Measurements from ENCODE around the gene PRPF8.
"Not testable (repeated sequence)": the region's sequence is repeated elsewhere in the genome, so short reads cannot be mapped to it uniquely, and the experiment has no call there.

PRPF8 gene

DNA sequence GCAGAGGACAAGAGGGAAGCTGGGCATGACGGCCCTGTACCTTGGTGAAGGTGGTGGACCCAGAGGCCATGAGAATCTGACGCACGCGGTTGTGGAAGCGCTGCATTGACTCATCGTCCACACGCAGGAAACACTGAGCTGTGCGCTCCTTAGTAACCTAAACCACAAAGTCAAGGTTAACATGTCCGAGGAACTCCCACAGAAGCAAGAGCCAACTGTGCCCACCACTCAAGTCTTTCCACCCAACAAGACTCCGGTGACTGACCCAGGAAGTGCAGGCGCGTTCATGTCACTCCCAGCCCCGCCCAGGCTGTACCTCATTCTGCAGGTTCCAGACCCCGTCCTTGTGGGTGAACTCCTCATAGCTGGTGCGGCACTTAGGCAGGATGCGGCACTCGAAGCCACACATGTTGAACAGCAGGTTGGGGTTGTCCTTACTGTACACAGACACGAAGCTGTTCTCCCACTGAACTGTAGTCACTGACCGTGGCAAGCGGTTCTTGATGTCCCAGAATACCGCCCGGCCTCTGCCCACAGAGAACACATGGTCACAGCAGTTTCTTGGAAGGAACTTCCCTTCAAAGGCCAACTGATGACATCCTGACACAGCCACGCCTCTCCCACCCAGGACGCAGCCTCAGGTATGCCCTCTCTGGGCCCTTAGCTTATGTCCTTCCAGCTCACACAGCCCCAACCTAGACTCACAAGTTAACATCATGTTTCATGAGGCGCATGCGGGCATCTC lies 11.5 kb downstream of the PRPF8 start:
- Mint-ChIP-seq H3K27ac (no peak overlapping the region), H3K4me3 (no peak overlapping the region), H3K36me3 (peaks cover 30% of the 10 kb centered on the region), H3K9me3 (no peaks in the 10 kb centered on the region), H3K4me1 (peaks cover 22% of the 10 kb centered on the region), H3K27me3 (no peaks in the 10 kb centered on the region)

DNA sequence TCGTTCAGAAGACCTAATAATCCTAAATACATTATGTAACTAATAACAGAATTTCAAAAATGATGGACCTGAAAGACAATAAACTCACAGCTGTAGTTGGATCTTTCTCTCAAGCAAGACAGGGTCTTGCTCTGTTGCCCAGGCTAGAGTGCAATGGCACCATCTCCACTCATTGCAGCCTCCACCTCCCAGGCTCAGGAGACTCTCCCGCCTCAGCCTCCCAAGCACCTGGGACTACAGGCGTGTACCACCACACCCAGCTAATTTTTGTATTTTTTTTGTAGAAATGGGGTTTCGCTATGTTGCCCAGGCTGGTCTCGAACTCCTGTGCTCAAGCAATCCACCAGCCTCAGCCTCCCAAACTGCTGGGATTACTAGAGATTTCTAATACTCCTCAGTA lies 20.7 kb downstream of the PRPF8 start:
- H3K27ac Mint-ChIP-seq, H3K4me3 Mint-ChIP-seq, H3K9me3 Mint-ChIP-seq, H3K27me3 Mint-ChIP-seq: not testable (repeated sequence)
- Mint-ChIP-seq H3K36me3 (peaks cover 13% of the 10 kb centered on the region), H3K4me1 (peaks cover 11% of the 10 kb centered on the region)

DNA sequence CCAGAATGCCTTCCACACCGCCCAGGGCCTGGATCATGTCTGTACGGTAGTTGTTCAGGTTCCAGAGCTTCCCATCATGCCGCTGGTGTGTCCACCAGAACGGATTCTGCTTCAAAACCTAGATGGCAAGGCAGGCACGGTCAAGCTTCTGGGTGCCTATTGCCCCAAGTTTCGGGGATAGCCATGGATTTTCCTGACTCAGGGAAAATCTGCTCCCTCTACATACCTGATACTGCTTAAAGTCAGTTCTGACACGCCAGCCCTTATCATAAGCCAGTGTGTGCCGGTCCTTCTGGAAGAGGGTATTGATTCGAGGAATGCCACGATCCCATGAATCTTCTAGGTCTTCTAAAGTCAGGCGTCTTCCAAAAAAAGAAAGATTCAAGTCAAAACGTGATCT lies 23.6 kb downstream of the PRPF8 start:
- no peak overlapping the region for H3K27ac Mint-ChIP-seq
- peaks cover 18% of the 10 kb centered on the region for H3K36me3 Mint-ChIP-seq
- peaks cover 3% of the 10 kb centered on the region for H3K4me1 Mint-ChIP-seq
- H3K27me3 Mint-ChIP-seq = no peaks in the 10 kb centered on the region
- no peaks in the 10 kb centered on the region for H3K9me3 Mint-ChIP-seq
- H3K4me3 Mint-ChIP-seq = no peak overlapping the region

DNA sequence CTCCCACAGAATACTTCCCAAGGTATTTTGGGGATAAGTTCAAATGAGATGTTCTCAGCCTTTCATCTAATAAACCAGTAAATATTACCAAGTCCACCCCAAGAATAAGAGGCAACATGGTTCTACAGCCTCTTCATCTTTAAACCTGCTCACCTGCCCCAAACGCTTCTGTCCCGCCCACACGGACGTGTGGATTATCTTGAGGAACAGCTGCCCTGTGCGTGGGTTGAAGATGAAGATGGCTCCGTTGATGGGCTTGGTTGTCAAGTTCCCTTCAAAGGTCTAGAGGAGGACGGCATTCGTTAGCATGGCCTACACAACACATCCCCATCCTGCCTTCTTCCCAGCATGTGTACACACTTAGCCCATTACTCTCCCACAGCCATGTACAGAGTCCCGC lies 26.6 kb downstream of the PRPF8 start:
- H3K27ac Mint-ChIP-seq = no peak overlapping the region
- H3K4me3 Mint-ChIP-seq = no peak overlapping the region
- peaks cover 3% of the 10 kb centered on the region for H3K4me1 Mint-ChIP-seq
- H3K27me3 Mint-ChIP-seq = no peaks in the 10 kb centered on the region
- H3K36me3 Mint-ChIP-seq = peaks cover 26% of the 10 kb centered on the region
- no peaks in the 10 kb centered on the region for H3K9me3 Mint-ChIP-seq

DNA sequence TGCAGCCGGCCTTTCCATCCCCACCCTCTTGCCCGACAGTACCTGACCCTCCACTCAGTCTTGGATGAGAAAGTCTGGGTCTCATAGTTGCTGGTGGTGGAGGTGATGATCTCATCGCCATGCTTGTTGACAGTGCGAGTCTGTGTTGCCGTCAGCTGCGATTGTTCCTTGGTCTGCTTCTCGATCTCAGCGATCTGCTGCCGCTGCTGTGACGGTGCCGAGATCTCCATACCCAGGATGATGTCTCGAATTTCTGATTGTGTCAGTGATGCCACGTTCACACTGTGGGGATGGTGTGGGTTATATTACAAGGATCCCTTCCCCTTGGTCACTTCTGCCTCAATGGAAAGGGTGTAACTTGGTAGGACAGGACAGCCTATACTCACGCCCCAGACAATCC lies 30.9 kb downstream of the PRPF8 start:
- H3K4me3 Mint-ChIP-seq = no peak overlapping the region
- no peaks in the 10 kb centered on the region for H3K9me3 Mint-ChIP-seq
- H3K27me3 Mint-ChIP-seq = no peaks in the 10 kb centered on the region
- peaks cover 24% of the 10 kb centered on the region for H3K36me3 Mint-ChIP-seq
- H3K27ac Mint-ChIP-seq = no peak overlapping the region
- H3K4me1 Mint-ChIP-seq = no peaks in the 10 kb centered on the region

DNA sequence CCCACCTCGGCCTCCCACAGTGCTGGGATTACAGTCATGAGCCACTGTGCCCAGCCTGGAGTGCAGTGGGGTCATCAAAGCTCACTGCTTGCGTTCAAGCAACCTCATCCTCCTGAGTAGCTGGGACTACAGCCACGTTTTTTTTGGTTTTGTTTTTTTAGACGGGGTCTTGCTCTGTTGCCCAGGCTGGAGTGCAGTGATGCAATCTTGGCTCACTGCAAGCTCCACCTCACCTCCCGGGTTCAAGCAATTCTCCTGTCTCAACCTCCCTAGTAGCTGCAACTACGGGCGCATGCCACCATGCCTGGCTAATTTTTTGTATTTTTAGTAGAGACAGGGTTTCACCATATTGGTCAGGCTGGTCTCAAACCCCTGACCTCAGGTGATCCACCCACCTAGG lies 31.9 kb downstream of the PRPF8 start:
- not testable (repeated sequence) for H3K4me3 Mint-ChIP-seq, H3K27me3 Mint-ChIP-seq, H3K9me3 Mint-ChIP-seq, H3K4me1 Mint-ChIP-seq, H3K27ac Mint-ChIP-seq
- H3K36me3 Mint-ChIP-seq = peaks cover 20% of the 10 kb centered on the region

DNA sequence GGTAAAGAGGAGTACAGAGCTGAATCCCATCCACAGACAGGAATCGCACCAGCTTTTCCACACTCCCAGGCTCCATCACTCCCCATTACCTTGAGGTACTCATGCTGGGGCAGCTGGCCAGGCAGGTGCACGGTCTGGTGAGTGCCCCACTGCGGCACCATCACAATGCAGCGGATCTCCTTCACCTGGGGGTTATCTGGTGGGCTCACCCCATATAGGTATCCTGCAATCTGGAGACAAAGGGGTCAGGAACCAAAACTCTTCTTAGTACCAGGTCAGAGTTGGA lies 33.2 kb downstream of the PRPF8 start:
- H3K36me3 Mint-ChIP-seq = peaks cover 13% of the 10 kb centered on the region
- H3K4me1 Mint-ChIP-seq = peaks cover 9% of the 10 kb centered on the region
- H3K9me3 Mint-ChIP-seq = no peaks in the 10 kb centered on the region
- H3K27ac Mint-ChIP-seq = no peak overlapping the region
- H3K27me3 Mint-ChIP-seq = no peaks in the 10 kb centered on the region
- no peak overlapping the region for H3K4me3 Mint-ChIP-seq

DNA sequence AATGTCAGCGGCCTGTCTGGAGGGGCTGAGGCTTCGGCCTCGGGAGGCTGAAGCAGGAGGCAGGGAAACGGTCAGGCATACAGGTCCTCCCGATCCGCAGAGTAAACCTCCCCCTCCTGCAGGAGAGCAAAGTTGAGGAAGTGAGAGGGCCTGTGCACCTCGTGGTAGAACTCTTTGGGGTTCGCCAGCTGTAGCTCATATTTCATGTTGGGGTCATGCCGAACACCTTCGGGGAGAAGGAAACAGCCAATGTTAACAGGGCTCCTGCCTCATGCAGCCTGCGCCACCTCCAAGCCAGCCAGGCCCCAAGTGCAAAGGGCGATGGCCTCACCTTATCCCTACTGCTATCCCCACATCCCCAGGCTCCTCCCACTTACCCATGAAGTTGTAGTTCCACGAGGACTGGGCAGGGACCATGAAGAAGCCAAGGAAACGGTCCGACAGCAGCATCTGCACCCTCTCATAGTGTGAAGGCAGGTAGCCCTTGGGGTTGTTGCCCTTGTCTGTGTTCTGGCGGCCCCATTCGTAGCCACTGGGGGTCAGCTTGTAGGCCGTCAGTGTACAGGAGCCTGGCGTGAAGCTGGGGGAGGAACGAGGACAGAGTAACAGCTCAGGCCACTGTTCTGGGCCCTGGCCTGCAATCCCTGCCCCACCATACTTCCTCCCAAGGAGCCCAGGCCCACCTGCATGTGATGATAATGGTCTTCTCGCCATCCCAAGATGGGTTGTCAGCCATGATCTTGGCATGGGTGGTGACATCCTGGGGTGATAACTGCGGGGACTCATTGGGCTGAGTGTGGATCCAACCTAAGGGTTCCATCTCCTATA lies 33.7 kb downstream of the PRPF8 start:
- no peak overlapping the region for H3K27ac Mint-ChIP-seq
- peaks cover 9% of the 10 kb centered on the region for H3K36me3 Mint-ChIP-seq
- H3K9me3 Mint-ChIP-seq = no peaks in the 10 kb centered on the region
- no peaks in the 10 kb centered on the region for H3K27me3 Mint-ChIP-seq
- no peak overlapping the region for H3K4me3 Mint-ChIP-seq
- H3K4me1 Mint-ChIP-seq = peaks cover 11% of the 10 kb centered on the region

DNA sequence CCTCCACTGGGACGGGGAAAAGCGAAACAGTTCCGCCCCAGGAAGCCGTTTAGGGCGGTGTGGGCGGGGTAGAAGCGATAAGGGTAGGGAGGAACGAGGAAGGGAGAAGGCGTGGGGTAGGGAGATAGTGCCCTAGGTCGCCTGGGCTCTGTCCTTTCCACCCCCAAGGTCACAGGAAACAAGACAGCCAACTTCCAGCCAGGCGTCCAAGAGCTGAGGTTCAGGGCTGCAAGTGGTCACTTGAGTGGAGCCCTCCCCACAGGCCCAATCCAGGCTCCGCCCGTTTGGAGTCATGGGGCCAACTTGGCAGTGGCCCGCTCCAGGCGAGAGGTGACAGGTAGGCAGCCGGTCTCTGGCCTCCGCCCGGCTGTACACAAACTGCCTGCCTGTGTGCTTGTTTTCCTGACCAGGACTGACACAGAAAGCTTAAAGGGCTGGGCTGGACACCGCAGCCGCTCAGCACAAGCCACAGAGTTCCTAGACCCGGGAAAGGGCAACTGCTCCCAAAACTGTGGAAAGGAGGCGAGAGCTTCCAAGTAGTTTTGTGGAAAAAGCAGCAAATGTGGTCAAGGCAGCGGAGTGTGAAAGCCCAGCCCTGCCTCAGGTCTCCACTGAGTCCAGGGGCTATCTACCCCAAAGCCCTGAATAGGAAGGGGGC lies 34.7 kb downstream of the PRPF8 start, which contains the start of gene RILP:
Gene RILP (minus strand): TSS at position 23 of the 658 bp plus-strand sequence. CDS start 62 bp downstream, outside the sequence.
- peak within 1 kb of the TSS; percentile 79 for H3K4me3 Mint-ChIP-seq
- no peaks in the 10 kb centered on the region for H3K9me3 Mint-ChIP-seq
- H3K27me3 Mint-ChIP-seq = no peaks in the 10 kb centered on the region
- no peak within 1 kb of the TSS for H3K27ac Mint-ChIP-seq
- H3K4me1 Mint-ChIP-seq = peaks cover 16% of the 10 kb centered on the region
- H3K36me3 Mint-ChIP-seq = peaks cover 7% of the 10 kb centered on the region

DNA sequence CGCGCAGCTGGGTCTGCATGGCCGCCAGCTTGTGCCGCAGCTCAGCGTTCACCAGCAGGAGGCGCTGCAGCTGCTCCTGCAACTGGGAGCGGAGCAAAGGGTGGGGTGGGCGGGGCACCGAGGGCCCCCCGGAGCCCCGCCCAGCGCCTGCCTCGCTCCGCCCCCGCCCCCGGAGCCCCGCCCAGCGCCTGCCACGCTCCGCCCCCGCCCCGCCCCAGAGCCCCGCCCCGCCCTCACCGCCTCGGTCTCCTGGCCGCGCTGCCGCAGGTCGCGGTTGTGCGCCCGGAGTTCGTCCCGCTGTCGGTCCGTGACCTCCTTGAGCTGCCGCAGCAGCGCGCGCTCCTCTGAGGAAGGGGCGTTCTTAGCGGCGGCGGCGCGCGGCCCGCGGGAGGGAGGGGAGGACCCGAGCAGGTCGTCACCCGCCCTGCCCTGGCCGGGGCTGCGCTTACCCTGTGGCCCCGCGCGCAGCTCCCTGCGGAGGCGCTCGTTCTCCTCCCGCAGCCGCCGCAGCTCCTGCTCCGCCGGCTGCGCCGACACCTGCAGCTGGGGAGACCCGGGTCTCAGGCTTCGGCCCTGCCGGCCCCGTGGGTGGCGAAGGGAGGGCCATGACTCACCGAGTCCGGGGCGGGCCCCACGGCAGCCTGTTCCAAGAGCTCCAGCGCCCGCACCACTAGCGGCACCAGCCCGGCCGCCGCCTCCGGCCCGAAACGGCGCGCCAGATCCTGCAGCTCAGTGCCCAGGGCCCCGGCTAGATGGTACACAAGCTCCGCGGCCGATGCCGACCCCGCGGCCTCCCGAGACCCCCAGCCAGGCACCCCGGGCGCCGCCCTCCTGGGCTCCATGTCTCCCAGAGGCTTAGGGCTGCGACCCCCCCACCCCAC lies 35.5 kb downstream of the PRPF8 start:
- H3K4me1 Mint-ChIP-seq = peaks cover 23% of the 10 kb centered on the region
- H3K27me3 Mint-ChIP-seq = no peaks in the 10 kb centered on the region
- peaks cover 7% of the 10 kb centered on the region for H3K36me3 Mint-ChIP-seq
- H3K4me3 Mint-ChIP-seq = peak overlapping the region; percentile 79
- H3K9me3 Mint-ChIP-seq = no peaks in the 10 kb centered on the region
- H3K27ac Mint-ChIP-seq = no peak overlapping the region

DNA sequence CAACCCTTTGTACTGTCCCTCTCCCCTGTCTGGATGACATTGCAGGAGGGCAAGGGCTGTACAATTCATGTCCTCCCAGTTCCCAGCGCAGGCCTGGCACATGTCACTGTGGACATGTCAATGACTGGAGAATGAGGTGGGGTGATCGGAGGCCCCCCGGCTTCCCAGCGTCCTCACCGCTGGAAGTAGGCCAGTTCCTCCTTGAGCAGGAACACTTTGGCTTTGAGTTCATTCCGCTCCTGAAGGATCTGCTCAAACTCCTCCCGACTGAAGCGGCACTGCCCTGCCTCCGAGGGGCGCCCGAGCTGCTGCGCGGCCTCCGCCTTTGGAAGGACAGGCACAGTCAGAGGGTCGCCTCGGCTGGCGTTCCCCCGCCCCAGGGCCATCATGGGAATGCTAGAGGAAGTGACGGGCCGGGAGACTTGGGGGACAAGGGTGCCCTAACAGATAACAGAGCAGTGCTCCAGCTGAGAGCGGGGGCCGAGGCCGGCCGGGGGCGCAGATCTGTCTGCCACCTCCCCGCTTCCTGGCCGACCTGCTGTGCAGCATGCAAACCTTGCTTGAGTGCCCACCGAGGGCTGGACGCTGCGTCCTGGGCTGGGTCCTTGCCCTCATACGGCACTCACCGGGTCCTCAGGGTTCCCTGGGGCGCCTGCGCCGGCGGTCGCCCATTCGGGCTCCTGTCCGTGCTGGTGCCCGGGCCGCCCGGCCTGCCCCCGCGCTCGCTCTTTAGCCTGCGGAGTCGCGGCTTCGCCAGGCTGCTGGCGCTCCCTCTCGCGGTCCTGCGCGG lies 36.3 kb downstream of the PRPF8 start:
- H3K9me3 Mint-ChIP-seq = no peaks in the 10 kb centered on the region
- peak overlapping the region; percentile 79 for H3K4me3 Mint-ChIP-seq
- H3K27ac Mint-ChIP-seq = no peak overlapping the region

DNA sequence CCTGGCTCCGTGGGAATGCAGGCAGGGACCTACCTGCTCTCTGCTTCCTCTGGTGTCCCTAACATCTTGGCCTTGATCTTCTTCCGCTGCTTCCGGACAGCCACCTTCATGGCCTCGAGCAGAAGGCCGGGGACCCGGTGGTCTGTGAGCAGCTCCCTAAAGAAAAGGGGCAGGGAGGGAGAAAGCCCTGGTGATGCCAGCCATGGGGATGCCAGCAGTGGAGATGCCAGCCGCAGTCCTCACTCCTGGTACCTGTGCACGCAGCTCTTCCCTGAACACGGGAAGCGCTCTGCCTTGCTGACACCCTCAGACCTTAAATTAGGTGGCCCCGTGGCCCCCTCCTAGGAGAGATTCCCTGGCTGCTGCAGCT lies 36.9 kb downstream of the PRPF8 start:
- Mint-ChIP-seq H3K36me3 (no peaks in the 10 kb centered on the region), H3K4me1 (peaks cover 27% of the 10 kb centered on the region), H3K4me3 (peak overlapping the region; percentile 47), H3K9me3 (no peaks in the 10 kb centered on the region), H3K27ac (no peak overlapping the region), H3K27me3 (no peaks in the 10 kb centered on the region)

More for the DNA sequence above, 36.3 kb downstream of the PRPF8 start:
- no peaks in the 10 kb centered on the region for H3K27me3 Mint-ChIP-seq
- H3K36me3 Mint-ChIP-seq = peaks cover 3% of the 10 kb centered on the region
- peaks cover 27% of the 10 kb centered on the region for H3K4me1 Mint-ChIP-seq

DNA sequence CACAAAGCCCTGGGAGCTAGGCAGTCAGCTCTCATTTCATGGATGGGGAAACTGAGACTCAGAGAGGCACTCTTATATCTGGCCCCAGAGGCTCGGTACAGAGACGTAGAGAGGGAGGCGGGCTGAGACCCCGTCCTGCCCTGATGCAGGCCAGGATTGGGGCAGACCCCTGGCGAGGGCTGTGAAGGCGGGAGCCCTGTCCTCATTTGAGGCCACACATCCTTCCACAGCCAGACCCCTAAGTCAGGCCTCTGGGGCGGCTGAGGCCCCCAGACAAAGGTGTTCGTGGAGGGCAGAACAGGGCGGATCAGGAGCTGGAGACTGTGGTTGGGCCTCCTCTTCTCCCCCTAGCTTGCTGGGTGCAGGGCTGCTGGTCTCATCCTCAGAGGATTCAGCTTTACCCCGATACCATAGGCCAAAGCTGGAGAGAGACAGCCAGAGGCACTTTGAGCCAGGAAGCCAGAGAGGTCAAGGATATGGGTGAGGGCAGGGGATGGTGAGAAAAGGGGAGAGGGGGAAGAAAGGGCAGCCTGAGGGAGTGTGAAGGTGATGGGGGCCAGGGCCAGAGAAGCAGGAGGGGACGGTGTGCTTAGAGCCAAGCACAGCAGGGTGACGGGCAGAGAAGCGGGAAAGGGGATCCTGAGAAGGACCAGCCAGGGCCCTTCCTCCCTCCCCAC lies 38.3 kb downstream of the PRPF8 start:
- Mint-ChIP-seq H3K4me1 (peaks cover 27% of the 10 kb centered on the region), H3K36me3 (no peaks in the 10 kb centered on the region), H3K27me3 (no peaks in the 10 kb centered on the region), H3K9me3 (no peaks in the 10 kb centered on the region), H3K4me3 (no peak overlapping the region), H3K27ac (peak overlapping the region; percentile 35)

All from activated naive CD4-positive, alpha-beta T cell treated with anti-CD3 and anti-CD28 coated beads, Interleukin-2, amount 50 U/mL, for 24 hours (primary cell).